ENCODE measurements around the gene ARG2. TPM values are rescaled to one million over a fixed set of nuclear protein-coding genes. Genes with fewer than 3 reads are reported as not detected.

ARG2 gene
- total RNA-seq, result 18.5 and 20.6 TPM in 2 replicates

DNA sequence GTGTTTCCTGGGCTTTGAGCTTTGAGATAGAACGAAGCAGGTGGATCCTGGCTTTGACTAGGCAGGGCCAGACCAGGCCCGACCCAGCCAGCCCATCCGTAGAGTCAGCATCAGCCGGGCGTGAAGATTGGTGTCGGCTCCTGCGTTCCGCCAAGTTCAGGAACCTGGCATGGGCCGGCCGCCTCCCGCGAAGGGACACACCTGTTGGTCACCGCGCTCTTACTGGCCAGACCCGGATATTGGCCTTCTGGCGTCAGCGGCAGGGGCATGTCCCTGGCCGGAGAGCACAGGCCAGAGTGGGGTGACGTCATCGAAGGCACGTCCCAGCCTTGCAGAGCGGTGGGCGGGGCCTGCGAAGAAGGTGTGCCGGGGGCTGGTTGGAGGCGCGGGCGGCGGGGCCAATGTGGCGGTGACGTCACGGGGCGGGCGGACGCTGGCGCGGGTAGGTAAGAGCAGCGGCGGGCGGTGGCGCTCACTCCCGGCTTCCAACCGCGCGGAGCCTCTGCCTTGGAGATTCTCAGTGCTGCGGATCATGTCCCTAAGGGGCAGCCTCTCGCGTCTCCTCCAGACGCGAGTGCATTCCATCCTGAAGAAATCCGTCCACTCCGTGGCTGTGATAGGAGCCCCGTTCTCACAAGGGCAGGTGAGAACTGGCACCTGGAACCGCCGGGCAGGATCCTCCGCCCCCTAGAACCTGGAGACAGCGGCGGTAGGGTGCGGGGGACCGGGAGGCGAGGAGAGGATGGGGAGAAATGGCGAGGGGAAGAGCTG is at the start of gene ARG2:
ARG2 (plus strand) TSS at position 475 of the 771 bp plus-strand sequence; CDS start at position 533, 58 bp downstream.

DNA sequence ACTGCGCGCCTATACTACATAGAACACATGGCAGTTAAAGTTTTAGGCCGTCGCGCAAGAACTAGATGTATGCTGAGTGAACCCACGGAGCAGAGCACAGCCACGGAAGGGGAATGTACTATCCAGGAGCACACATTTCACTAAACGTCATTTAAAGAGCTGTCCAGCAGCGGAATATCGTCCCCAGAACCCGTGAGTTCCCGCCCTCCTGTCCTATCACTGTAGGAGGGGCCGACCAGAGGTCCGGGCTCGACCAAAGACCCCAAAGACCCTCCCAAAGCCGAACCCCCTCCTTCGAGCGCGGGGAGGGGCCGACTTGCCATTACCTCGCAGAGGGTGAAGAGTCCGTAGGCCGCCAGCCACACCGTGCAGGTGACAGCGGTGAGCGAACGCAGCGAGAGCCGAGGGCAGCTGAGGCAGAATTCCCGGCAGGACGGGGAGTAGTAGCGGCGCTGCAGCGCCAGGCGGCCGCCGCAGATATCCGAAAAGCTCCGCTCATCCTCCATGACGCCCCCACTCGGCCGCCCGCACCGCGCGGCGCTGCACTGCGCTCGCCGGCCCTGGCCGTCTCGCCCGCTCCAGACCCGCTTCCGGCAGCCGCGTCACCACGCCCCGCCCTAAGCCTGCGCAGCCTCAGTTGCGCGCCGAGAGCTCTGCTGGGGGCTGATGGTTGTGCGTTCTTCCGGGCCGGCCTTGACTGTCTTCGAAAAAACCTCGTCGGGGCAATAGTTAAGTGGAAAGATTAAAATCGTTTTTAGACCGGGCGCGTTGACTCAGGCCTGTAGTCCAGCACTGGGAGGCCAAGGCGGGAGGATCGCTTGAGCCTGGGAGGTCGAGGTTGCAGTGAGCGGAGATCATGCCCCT is 19.8 kb upstream of the ARG2 start, which contains the start of gene PIGH:
PIGH (minus strand) TSS at position 571 of the 864 bp plus-strand sequence; CDS start at position 506, 65 bp downstream.

GRCh38 chr14:67674480-67675218 is 54.9 kb downstream of the ARG2 start, which contains the start of gene VTI1B:
Gene VTI1B (minus strand): TSS chr14:67674632. CDS start chr14:67674489, 143 bp downstream.

GRCh38 chr14:67695394-67695949 is 75.8 kb downstream of the ARG2 start, which contains the start of gene RDH11:
Gene RDH11 (minus strand): TSS chr14:67695764. CDS start chr14:67695703, 61 bp downstream.

Small RNA genes lying within 50 kb of the gene (small RNA-seq; reads per million reads assigned to genes)
- not detected for gene AL132640.3
- not detected for gene RF00019
- gene RNA5SP386, result not detected

Other genes with a start within 250 kb of the ARG2 start
- 1.6 and 2.9 TPM in 2 replicates for gene PLEK2, start 207.8 kb upstream of the ARG2 start, total RNA-seq
- under 0.01 TPM in 2 replicates for gene TMEM229B, start 131.2 kb upstream of the ARG2 start, total RNA-seq
- gene PLEKHH1, start 86.6 kb upstream of the ARG2 start, total RNA-seq, result 0.10 and 0.33 TPM in 2 replicates
- 9.2 and 10.8 TPM in 2 replicates for gene PIGH, start 19.7 kb upstream of the ARG2 start, total RNA-seq
- gene VTI1B, start 54.7 kb downstream of the ARG2 start, total RNA-seq, result 50.0 and 54.2 TPM in 2 replicates
- gene RDH11, start 75.8 kb downstream of the ARG2 start, total RNA-seq, result 73.8 and 94.1 TPM in 2 replicates
- not detected in 2 replicates for gene RDH12, start 82.0 kb downstream of the ARG2 start, total RNA-seq
- gene ZFYVE26, start 196.7 kb downstream of the ARG2 start, total RNA-seq, result 32.2 and 34.0 TPM in 2 replicates
- gene RAD51B, start 199.9 kb downstream of the ARG2 start, total RNA-seq, result 9.1 and 13.2 TPM in 2 replicates